HEK293 (cell line): ENCODE data around the gene ZFP3.

Experiments used
- CTCF ChIA-PET: fragments of 350-600 bp; formaldehyde crosslinking; extraction: SDS; loops from one replicate; lab custom pipeline; 2021; ENCODE audit warnings: antibody characterized with exemption; lab: Yijun Ruan, JAX
- POLR2A ChIA-PET: fragments of 300-600 bp; formaldehyde crosslinking; extraction: SDS; loops from one replicate; lab custom pipeline; 2020; ENCODE audit warnings: antibody characterized with exemption, inconsistent platforms; lab: Yijun Ruan, JAX
- H3K27ac ChIP-seq: fragments of 200-500 bp; sonication (Bioruptor generic); 2 replicates; pipeline ENCODE4 v1.5.1; 2014; ENCODE audit warnings: low read depth, low read length, control low read depth, inconsistent platforms; ENCODE audit errors: extremely low read depth
- H3K36me3 ChIP-seq, 2 experiments: fragments of 200-500 bp in 1 of 2; sonication (Bioruptor generic) in 1 of 2; 1 replicate in 1 of 2; 2 replicates in 1 of 2; pipeline ENCODE4 v1.5.1; 2014 to 2017; ENCODE audit warnings: inconsistent platforms in 2 of 2, low read length in 2 of 2; ENCODE audit not compliant: control insufficient read depth in 2 of 2, insufficient read depth in 1 of 2
- H3K4me1 ChIP-seq: fragments of 200-500 bp; sonication (Bioruptor generic); 2 replicates; pipeline ENCODE4 v1.5.1; 2014; ENCODE audit warnings: mild to moderate bottlenecking, low read length, inconsistent platforms; ENCODE audit not compliant: control insufficient read depth, insufficient read depth
- H3K4me3 ChIP-seq: 2 replicates; pipeline ENCODE4 v1.5.1; 2011; ENCODE audit warnings: low read depth, mild to moderate bottlenecking, control low read depth, low read length, moderate library complexity
- H3K9me3 ChIP-seq: fragments of 200-500 bp; sonication (Bioruptor generic); 2 replicates; pipeline ENCODE4 v1.5.1; 2014; ENCODE audit warnings: low read depth, low read length, inconsistent platforms; ENCODE audit not compliant: control insufficient read depth, insufficient read depth
- BCL11B ChIP-seq: fragments of 450-650 bp; formaldehyde crosslinking; IDR thresholded peaks from 2 replicates; pipeline ENCODE4 v1.5.1; 2016; ENCODE audit warnings: low read depth, missing biosample characterization, missing genetic modification characterization
- FEZF1 ChIP-seq: fragments of 450-650 bp; formaldehyde crosslinking; IDR thresholded peaks from 2 replicates; pipeline ENCODE4 v1.5.1; 2016; ENCODE audit warnings: missing biosample characterization, missing genetic modification characterization
- GFI1B ChIP-seq: fragments of 450-650 bp; formaldehyde crosslinking; IDR thresholded peaks from 2 replicates; pipeline ENCODE4 v1.5.1; 2016; ENCODE audit warnings: missing biosample characterization, missing genetic modification characterization
- OSR2 ChIP-seq: fragments of 450-650 bp; formaldehyde crosslinking; IDR thresholded peaks from 2 replicates; pipeline ENCODE4 v1.5.1; 2016; ENCODE audit warnings: missing biosample characterization, missing genetic modification characterization
- ZBTB48 ChIP-seq: fragments of 450-650 bp; formaldehyde crosslinking; IDR thresholded peaks from 2 replicates; pipeline ENCODE4 v1.5.1; 2016; ENCODE audit warnings: missing biosample characterization, missing genetic modification characterization
- ZIC2 ChIP-seq: fragments of 450-650 bp; formaldehyde crosslinking; IDR thresholded peaks from 2 replicates; pipeline ENCODE4 v1.5.1; 2016; ENCODE audit warnings: missing biosample characterization, missing genetic modification characterization
- ZNF132 ChIP-seq: fragments of 450-650 bp; formaldehyde crosslinking; IDR thresholded peaks from 2 replicates; pipeline ENCODE4 v1.5.1; 2017; ENCODE audit warnings: missing biosample characterization, missing genetic modification characterization, borderline replicate concordance
- ZNF155 ChIP-seq: fragments of 450-650 bp; formaldehyde crosslinking; IDR thresholded peaks from 2 replicates; pipeline ENCODE4 v1.5.1; 2016; ENCODE audit warnings: missing biosample characterization, missing genetic modification characterization
- ZNF169 ChIP-seq: fragments of 450-650 bp; formaldehyde crosslinking; IDR thresholded peaks from 2 replicates; pipeline ENCODE4 v1.5.1; 2016; ENCODE audit warnings: missing biosample characterization, missing genetic modification characterization
- ZNF510 ChIP-seq: fragments of 450-650 bp; formaldehyde crosslinking; IDR thresholded peaks from 2 replicates; pipeline ENCODE4 v1.5.1; 2018; ENCODE audit warnings: mild to moderate bottlenecking, missing genetic modification characterization, missing biosample characterization; ENCODE audit not compliant: insufficient replicate concordance
- ZNF521 ChIP-seq: fragments of 450-650 bp; formaldehyde crosslinking; IDR thresholded peaks from 2 replicates; pipeline ENCODE4 v1.5.1; 2017; ENCODE audit warnings: missing biosample characterization, mild to moderate bottlenecking, missing genetic modification characterization
- ZNF529 ChIP-seq: fragments of 450-650 bp; formaldehyde crosslinking; IDR thresholded peaks from 2 replicates; pipeline ENCODE4 v1.5.1; 2017; ENCODE audit warnings: missing genetic modification characterization, missing biosample characterization; ENCODE audit not compliant: insufficient replicate concordance
- ZNF548 ChIP-seq: fragments of 450-650 bp; formaldehyde crosslinking; IDR thresholded peaks from 2 replicates; pipeline ENCODE4 v1.5.1; 2016; ENCODE audit warnings: missing biosample characterization, missing genetic modification characterization
- ZNF571 ChIP-seq: fragments of 450-650 bp; formaldehyde crosslinking; IDR thresholded peaks from 2 replicates; pipeline ENCODE4 v1.5.0; 2017; ENCODE audit warnings: missing biosample characterization, missing genetic modification characterization
- ZNF585B ChIP-seq: fragments of 450-650 bp; formaldehyde crosslinking; IDR thresholded peaks from 2 replicates; pipeline ENCODE4 v1.5.1; 2016; ENCODE audit warnings: missing biosample characterization, missing genetic modification characterization
- ZNF600 ChIP-seq: fragments of 450-650 bp; formaldehyde crosslinking; IDR thresholded peaks from 2 replicates; pipeline ENCODE4 v1.5.1; 2016; ENCODE audit warnings: missing biosample characterization, missing genetic modification characterization
- ZNF623 ChIP-seq: fragments of 450-650 bp; formaldehyde crosslinking; IDR thresholded peaks from 2 replicates; pipeline ENCODE4 v1.5.1; 2016; ENCODE audit warnings: missing biosample characterization, missing genetic modification characterization
- ZNF629 ChIP-seq: fragments of 450-650 bp; formaldehyde crosslinking; IDR thresholded peaks from 2 replicates; pipeline ENCODE4 v1.5.1; 2017; ENCODE audit warnings: missing biosample characterization, missing genetic modification characterization
- ZNF664 ChIP-seq: fragments of 450-650 bp; formaldehyde crosslinking; IDR thresholded peaks from 2 replicates; pipeline ENCODE4 v1.5.1; 2016; ENCODE audit warnings: missing biosample characterization, missing genetic modification characterization
- ZNF830 ChIP-seq: fragments of 450-650 bp; IDR thresholded peaks from 2 replicates; pipeline ENCODE4 v1.5.0; 2018; ENCODE audit warnings: missing biosample characterization, missing genetic modification characterization, low read depth, mild to moderate bottlenecking, moderate library complexity
- ZNF837 ChIP-seq: fragments of 450-650 bp; formaldehyde crosslinking; IDR thresholded peaks from 2 replicates; pipeline ENCODE4 v1.5.1; 2016; ENCODE audit warnings: missing biosample characterization, missing genetic modification characterization
- TF ChIP-seq, protein P1 (sequence below): fragments of 450-650 bp; formaldehyde crosslinking; IDR thresholded peaks from 2 replicates; pipeline ENCODE4 v1.5.1; 2016; ENCODE audit warnings: missing biosample characterization, missing genetic modification characterization
- TF ChIP-seq, protein P2 (sequence below): fragments of 450-650 bp; formaldehyde crosslinking; IDR thresholded peaks from 2 replicates; pipeline ENCODE4 v1.5.1; 2016; ENCODE audit warnings: missing biosample characterization, missing genetic modification characterization
- TF ChIP-seq, protein P3 (sequence below): fragments of 450-650 bp; formaldehyde crosslinking; IDR thresholded peaks from 2 replicates; pipeline ENCODE4 v1.5.1; 2016; ENCODE audit warnings: missing biosample characterization, missing genetic modification characterization
- TF ChIP-seq, protein P4 (sequence below): fragments of 450-650 bp; formaldehyde crosslinking; IDR thresholded peaks from 2 replicates; pipeline ENCODE4 v1.5.1; 2016; ENCODE audit warnings: missing biosample characterization, missing genetic modification characterization
- TF ChIP-seq, protein P5 (sequence below): fragments of 450-650 bp; formaldehyde crosslinking; IDR thresholded peaks from 2 replicates; pipeline ENCODE4 v1.5.1; 2017; ENCODE audit warnings: missing biosample characterization, missing genetic modification characterization

Gene ZFP3

DNA sequence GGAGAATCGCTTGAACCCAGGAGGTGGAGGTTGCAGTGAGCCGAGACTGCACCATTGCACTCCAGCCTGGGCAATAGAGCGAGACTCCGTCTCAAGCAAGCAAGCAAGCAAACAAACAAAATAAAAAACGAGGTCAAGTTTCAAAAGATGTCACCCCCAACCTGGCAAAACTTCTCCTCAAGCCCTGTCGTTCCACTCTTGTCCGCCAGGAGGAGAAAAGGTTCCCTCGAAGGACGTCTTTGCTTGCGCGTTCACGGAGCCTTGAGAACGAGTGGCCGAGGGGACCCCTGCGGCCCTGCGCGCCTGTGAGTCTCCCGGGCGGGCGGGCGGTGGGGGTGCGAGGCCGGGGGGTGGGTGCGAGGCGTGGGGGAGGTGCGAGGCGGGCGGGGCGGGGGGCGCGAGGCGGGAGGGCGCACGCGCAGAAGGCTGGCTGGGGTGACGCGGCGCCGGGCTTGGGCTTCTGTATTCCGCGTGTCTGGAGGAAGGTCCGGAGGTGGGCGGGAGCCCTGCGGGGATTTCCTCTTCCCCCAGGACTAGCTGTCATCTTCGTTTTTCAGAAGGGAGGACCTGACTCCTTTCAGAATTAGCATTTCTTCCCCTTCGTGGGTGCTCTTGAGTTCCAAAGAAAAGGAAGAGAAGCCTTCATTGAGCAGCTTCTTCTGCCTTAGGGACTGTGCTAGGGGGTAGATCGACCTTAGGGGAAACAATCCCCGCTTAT is 46.7 kb upstream of the ZFP3 start:
- ChIA-PET CTCF (interaction anchor here (0.6 to 3.8 kb wide), 18 partner anchors 9 to 122 kb away, joined by 3 to 42 read pairs (median 4); partner anchors contain the start of genes INCA1, KIF1C and SPAG7), POLR2A (no interaction called here)
- Histone ChIP-seq H3K9me3 (no peaks in the 10 kb centered on the region), H3K36me3 (no peaks in the 10 kb centered on the region), H3K27ac (no peak overlapping the region), H3K4me3 (peak overlapping the region; percentile 16), H3K4me1 (0 out of 2 replicates have a peak, but pooled peaks cover 2% of the 10 kb centered on the region)
- TF ChIP-seq ZNF169 (tag by site-specific recombination), result no peak
- no peak for TF ChIP-seq ZNF664
- TF ChIP-seq, protein P1, sequence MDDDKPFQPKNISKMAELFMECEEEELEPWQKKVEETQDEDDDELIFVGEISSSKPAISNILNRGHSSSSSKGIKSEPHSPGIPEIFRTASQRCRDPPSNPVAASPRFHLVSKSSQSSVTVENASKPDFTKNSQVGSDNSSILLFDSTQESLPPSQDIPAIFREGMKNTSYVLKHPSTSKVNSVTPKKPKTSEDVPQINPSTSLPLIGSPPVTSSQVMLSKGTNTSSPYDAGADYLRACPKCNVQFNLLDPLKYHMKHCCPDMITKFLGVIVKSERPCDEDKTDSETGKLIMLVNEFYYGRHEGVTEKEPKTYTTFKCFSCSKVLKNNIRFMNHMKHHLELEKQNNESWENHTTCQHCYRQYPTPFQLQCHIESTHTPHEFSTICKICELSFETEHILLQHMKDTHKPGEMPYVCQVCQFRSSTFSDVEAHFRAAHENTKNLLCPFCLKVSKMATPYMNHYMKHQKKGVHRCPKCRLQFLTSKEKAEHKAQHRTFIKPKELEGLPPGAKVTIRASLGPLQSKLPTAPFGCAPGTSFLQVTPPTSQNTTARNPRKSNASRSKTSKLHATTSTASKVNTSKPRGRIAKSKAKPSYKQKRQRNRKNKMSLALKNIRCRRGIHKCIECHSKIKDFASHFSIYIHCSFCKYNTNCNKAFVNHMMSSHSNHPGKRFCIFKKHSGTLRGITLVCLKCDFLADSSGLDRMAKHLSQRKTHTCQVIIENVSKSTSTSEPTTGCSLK (tag by site-specific recombination), result no peak
- no peak for TF ChIP-seq ZNF510 (tag by site-specific recombination)
- TF ChIP-seq, protein P2, sequence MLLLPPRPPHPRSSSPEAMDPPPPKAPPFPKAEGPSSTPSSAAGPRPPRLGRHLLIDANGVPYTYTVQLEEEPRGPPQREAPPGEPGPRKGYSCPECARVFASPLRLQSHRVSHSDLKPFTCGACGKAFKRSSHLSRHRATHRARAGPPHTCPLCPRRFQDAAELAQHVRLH (tag by site-specific recombination), result no peak
- no peak for TF ChIP-seq OSR2
- TF ChIP-seq BCL11B (tag by site-specific recombination), result no peak
- no peak for TF ChIP-seq ZNF585B (tag by site-specific recombination)
- TF ChIP-seq ZNF155 (tag by site-specific recombination), result no peak
- peak; percentile 49; the same call in 1 of the 2 replicates for TF ChIP-seq ZBTB48 (tag by site-specific recombination)
- TF ChIP-seq ZNF629 (tag by site-specific recombination), result no peak
- no peak for TF ChIP-seq ZNF132 (tag by site-specific recombination)
- TF ChIP-seq ZNF623 (tag by site-specific recombination), result no peak
- no peak for TF ChIP-seq ZNF600 (tag by site-specific recombination)
- TF ChIP-seq, protein P3, sequence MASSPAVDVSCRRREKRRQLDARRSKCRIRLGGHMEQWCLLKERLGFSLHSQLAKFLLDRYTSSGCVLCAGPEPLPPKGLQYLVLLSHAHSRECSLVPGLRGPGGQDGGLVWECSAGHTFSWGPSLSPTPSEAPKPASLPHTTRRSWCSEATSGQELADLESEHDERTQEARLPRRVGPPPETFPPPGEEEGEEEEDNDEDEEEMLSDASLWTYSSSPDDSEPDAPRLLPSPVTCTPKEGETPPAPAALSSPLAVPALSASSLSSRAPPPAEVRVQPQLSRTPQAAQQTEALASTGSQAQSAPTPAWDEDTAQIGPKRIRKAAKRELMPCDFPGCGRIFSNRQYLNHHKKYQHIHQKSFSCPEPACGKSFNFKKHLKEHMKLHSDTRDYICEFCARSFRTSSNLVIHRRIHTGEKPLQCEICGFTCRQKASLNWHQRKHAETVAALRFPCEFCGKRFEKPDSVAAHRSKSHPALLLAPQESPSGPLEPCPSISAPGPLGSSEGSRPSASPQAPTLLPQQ, result no peak
- TF ChIP-seq ZNF837 (tag by site-specific recombination), result no peak
- TF ChIP-seq, protein P4, sequence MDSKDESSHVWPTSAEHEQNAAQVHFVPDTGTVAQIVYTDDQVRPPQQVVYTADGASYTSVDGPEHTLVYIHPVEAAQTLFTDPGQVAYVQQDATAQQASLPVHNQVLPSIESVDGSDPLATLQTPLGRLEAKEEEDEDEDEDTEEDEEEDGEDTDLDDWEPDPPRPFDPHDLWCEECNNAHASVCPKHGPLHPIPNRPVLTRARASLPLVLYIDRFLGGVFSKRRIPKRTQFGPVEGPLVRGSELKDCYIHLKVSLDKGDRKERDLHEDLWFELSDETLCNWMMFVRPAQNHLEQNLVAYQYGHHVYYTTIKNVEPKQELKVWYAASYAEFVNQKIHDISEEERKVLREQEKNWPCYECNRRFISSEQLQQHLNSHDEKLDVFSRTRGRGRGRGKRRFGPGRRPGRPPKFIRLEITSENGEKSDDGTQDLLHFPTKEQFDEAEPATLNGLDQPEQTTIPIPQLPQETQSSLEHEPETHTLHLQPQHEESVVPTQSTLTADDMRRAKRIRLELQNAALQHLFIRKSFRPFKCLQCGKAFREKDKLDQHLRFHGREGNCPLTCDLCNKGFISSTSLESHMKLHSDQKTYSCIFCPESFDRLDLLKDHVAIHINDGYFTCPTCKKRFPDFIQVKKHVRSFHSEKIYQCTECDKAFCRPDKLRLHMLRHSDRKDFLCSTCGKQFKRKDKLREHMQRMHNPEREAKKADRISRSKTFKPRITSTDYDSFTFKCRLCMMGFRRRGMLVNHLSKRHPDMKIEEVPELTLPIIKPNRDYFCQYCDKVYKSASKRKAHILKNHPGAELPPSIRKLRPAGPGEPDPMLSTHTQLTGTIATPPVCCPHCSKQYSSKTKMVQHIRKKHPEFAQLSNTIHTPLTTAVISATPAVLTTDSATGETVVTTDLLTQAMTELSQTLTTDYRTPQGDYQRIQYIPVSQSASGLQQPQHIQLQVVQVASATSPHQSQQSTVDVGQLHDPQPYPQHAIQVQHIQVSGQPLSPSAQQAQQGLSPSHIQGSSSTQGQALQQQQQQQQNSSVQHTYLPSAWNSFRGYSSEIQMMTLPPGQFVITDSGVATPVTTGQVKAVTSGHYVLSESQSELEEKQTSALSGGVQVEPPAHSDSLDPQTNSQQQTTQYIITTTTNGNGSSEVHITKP (tag by site-specific recombination), result peak; percentile 45; the same call in 1 of the 2 replicates
- TF ChIP-seq ZNF548 (tag by site-specific recombination), result no peak
- no peak for TF ChIP-seq ZNF529
- no peak for TF ChIP-seq ZNF521
- no peak for TF ChIP-seq FEZF1 (tag by site-specific recombination)
- no peak for TF ChIP-seq ZNF830
- TF ChIP-seq ZNF571 (tag by site-specific recombination), result no peak
- 0 out of 2 replicates have a peak, but pooled peaks have one; percentile 7 for TF ChIP-seq GFI1B
- TF ChIP-seq ZIC2 (tag by site-specific recombination), result no peak; the same call in 1 of the 2 replicates
- TF ChIP-seq, protein P5, sequence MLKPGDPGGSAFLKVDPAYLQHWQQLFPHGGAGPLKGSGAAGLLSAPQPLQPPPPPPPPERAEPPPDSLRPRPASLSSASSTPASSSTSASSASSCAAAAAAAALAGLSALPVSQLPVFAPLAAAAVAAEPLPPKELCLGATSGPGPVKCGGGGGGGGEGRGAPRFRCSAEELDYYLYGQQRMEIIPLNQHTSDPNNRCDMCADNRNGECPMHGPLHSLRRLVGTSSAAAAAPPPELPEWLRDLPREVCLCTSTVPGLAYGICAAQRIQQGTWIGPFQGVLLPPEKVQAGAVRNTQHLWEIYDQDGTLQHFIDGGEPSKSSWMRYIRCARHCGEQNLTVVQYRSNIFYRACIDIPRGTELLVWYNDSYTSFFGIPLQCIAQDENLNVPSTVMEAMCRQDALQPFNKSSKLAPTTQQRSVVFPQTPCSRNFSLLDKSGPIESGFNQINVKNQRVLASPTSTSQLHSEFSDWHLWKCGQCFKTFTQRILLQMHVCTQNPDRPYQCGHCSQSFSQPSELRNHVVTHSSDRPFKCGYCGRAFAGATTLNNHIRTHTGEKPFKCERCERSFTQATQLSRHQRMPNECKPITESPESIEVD (tag by site-specific recombination), result no peak
